ENCODE data around the gene MRC2.
A peak's percentile ranks its signal among the peaks of the same experiment; 100 is the strongest.

The MRC2 gene

DNA sequence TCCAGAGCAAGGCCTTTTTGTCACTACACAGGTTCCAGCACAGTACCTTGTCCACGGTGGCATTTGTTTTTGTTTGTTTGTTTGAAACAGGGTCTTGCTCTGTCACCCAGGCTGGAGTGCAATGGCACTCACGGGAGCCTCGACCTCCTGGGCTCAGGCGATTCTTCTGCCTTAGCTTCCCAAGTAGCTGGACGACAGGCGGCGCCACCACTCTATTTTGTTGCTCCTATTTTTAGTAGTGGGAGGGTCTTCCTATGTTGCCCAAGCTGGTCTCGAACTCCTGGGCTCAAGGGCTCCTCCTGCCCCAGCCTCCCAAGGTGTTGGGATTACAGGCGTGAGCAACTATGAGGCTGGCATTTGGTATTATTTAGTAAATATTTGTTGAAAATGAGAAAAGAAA is 10.3 kb downstream of the MRC2 start:
- DNase-seq (ENCODE audit: low spot score) = no peak

DNA sequence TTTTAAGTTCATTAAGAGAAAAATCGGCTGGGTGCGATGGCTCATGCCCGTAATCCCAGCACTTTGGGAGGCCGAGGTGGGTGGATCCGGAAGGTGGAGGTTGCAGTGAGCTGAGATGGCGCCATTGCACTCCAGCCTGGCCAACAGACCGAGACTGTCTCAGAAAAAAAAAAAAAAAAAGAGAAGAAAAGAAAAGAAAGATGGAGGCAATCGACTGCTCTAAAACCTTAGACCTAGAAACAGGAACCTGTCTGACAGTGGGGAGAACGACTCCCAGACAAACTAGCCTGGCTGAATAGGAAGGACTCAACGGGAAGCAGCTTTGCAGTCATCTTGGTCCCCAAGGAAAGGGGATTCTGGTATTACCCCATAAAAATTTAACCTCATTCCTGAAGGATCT is 13.7 kb downstream of the MRC2 start:
- no peak for DNase-seq (ENCODE audit: low spot score)

DNA sequence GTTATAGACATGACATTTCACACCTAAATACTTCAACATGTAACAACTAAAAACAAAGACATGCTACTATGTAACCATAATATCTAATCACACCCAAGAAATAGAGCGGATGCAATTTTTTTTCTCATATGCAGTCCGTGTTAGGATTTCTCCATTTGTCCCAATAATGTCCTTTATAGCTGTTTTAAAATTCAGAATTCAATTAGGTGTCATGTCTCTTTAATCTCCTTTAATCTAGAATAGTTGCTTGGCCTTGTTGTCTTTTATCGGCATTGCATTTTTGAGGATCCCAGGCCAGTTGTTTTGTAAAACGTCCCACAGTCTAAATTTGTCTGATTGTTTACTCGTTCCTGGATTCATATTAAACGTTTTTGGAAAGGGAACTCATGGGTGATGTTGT is 14.5 kb downstream of the MRC2 start:
- no peak for DNase-seq (ENCODE audit: low spot score)

DNA sequence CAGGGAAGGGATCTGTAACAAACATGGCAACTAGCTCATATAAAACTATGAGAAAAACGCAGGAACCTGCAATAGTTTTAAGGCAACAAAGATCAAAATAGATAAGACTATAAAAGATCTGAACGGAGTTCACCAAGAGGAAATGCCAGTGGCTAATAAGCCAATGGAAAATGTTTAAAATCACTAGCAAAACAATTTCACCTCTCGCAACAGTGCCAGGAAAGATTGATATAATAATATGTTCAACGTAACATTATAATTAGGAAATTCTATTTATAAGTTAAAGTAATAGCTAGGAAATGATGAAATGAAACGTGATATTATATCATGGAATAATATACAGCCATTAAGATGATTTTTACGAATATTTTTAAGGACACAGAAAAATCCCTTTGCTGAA is 16.0 kb downstream of the MRC2 start:
- no peak for DNase-seq (ENCODE audit: low spot score)

DNA sequence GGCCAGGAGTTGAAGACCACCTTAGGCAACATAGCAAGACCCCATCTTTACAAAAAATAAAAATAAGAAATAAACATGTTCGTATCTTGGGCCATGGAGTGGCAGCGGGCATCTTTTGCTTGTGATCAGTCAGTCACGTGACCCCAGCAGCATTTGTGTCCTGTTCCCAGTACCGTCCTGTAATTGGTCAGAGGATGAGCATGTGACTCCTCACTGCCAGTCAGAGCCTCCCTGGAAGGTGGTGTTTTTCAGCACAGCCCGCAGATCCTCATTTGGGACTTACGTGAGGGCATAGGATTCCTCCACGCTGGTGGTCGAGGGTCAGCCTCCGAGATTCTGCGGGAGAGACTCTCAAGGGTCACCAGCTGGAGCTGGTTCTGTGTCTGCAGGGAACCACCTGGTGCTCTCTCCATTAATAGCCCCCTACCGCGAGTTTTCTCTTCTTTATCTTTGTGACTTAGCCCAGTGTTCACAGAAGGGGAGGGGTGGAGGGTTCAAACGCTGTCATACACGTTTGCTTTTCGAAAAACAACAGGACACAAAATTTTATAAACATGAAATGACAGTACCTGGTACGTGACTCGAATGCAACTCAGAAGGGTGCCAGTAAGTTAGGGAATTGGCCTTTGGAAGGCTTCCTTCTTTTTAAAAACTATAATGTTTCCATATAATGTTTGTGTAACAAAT is 17.2 kb downstream of the MRC2 start:
- no peak for DNase-seq (ENCODE audit: low spot score)

DNA sequence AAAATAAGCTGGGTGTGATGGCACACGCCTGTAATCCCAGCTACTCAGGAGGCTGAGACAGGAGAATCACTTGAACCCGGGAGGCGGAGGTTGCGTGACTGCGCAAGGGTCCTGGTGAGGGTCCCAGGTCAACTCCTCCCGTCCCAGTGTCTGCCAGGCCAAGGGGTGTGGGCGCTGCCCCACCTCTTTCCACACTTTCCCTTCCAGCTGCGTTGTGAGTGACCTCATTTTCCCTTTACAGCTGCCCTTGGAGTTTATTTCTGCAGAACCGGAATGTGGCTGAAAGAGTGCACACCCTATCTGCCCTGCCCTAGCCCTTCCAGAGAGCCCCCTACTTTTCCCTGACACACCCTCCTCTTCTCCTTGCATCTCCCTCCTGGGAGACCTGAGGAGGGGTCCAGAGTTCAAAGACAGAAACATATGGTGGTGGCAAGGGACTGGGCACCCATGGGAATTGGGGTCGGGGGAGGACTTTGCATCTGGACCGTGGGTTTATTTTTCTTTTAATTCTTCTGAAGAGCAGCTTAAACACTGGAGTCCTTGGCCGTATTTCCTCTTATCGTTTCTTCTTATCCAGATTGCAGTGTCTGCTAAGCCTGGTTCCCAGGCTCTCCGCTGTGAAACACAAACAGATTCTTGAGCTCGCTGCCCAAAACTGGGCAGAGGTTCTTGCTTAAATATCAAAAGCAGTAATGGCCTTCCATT is 20.9 kb downstream of the MRC2 start:
- no peak for DNase-seq (ENCODE audit: low spot score)

DNA sequence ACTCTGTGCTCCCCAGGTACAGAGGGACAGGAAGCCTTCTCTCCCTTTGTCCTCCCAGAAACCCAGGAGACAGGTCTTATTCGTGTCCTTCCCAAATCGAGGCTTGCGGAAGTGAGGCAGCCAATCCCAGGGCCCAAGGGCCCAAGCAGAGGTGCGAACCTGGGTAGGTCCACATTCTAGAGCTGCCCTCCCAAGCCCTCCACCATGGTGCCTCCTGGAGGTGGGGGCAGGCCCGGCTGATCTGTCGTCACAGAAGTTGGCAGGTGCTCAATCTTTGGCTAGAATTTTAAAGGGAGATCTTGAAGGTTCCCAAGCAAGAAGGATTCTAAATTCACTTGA is 21.5 kb downstream of the MRC2 start:
- no peak for DNase-seq (ENCODE audit: low spot score)

DNA sequence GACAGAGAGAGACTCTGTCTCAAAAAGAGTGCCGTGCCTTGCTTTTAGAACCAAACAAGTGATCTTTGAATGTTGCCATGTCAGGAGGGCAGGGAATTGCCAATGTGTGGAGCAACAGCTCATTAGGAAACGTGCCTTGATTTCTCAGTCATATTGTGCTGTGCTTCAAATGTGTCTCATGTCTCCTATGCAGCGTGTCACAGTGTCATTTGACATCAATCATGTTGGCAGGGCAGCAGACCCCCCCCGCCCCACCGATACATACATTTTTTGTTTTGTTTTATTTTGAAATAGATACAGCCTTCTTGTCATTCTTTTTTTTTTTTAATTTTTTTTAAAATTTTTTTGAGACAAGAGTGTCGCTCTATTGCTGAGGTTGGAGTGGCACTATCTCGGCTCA is 22.1 kb downstream of the MRC2 start:
- no peak for DNase-seq (ENCODE audit: low spot score)

DNA sequence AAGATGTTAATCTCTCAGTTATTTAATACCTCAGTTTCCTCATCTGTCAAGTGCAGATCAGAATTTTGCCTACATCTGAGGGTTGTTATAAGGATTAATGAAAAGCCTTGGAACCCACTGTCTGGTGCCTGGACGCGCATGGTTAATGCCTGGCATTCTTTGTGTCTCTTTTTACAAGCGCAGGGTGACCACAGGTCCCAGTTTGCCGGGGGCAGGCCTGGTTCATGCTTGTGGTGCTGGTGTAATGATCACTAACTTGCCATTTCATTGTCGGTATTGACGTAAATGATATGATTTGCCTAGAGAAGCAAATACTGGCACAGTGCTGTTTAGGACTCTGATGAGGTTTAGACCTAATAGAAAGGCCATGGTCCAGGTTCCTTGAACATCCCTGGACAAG is 23.1 kb downstream of the MRC2 start:
- no peak for DNase-seq (ENCODE audit: low spot score)

DNA sequence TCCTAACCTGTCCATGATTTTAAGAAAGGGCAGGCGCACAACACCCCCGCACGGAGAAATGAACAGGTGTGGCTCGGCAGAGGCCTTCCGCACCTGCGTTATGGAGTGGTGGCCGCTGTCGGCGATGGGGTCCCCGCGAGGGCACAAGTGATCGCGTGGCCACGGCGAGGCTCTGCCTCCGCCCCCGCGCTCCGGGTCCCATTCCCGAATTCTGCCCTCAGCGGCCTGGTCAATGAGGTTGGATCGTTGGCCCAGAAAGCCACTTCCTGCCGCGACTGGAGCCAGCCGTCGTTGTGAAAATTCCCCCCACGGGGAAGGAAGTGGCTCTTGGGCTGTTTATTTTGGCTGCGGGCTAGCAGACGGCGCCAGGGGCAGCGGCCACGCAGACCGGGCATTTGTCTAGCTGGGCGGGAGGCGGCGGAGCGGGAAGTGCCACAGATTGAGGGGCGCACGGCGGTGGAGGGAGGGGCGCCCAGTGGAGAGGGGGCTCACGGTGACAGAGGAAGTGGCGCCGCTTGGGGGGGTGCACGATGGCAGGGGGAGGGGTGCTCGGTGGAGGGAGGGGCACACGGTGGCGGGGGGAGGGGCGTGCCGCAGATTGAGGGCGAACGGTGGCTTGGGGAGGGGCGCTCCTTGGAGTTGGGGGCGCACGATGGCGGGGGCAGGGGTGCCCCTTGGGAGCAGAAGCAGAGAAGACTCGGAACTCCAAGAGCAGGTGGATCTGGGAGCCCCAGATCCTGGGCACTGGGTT is 25.0 kb downstream of the MRC2 start:
- DNase-seq (ENCODE audit: low spot score) = peak; percentile 40

DNA sequence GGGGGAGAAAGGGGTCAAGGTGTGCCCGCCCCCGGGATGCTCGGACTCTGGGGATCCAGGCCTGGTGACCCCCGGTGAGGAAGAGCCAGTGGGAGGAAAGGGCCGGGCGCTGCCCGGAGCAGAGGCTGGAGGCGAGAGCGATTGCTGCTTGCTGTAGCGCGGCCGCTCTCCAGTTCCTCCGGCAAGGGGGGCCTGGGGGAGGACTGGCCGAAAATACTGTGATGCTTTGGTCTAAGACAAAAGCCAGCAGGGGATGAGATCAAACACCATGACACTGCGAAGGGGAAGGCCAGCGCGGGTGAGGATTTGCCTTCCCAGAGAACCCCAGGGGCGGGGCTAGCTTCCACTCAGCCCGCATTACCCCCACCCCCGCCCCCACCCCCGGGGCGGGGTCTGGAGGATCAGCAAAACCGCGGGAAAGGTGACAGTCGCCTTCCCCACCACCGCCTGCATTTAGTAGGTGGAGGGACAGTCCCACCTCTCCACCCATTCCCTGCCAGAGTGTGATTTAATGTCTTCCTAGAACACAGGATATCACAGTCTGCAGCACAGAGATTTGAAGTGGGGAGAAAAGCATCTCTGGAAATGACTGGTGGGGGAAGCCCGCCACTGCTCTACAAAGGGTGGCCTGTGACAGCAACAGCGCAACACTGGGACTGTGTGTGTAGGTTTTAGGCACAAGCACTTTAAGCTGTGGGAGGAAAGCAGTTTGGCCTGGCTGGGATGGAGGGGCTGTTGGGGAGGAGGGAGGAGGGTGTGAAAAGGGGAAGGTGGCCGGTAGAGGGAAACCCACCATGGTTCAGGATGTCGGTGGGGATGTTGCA is 25.7 kb downstream of the MRC2 start:
- peak; percentile 43 for DNase-seq (ENCODE audit: low spot score)

DNA sequence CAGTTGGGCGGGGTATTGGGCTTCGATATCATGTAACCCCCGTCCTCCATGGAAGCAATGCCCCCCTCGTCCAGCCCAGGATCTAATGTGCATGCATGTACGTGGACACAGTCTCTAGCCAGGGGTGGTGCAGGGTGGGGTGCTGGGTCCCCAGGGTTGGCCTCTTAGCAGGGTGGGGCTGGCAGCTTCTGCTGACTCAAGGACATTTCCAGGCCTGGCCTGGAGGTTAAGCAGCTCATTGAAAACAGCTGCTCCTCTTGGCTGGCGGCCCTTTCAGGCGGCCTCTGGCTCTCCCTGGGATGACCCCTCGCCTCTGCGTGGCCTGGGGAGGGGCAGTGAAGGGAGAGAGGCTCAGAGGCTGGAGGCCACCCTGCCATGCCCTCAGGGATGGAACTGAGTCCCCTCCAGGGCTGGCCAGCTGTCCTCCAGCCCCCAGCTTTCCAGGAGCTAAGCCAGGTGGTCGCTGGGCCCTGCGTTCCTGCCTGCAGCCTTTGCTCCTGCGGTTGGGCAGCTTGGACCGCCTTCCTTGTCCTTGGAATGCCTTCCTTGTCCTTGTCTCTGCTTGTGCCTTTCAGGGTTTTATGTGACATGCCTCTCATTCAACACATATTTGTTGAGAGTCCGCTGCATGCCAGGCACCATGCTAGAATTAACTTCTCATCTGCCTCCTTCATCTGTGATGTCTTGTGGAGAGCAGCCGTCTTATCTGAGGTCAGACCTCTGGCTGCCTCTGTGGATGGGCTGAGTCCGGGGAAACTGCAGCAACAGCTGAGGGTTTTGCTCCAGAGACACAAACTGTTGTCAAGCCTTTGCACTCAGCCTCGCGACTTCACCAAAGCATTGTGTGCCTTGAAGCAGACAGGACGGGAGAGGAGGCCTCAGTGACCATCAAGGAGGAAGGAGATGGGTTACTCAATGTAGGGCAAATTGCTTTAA is 26.6 kb downstream of the MRC2 start:
- DNase-seq (ENCODE audit: low spot score) = no peak

DNA sequence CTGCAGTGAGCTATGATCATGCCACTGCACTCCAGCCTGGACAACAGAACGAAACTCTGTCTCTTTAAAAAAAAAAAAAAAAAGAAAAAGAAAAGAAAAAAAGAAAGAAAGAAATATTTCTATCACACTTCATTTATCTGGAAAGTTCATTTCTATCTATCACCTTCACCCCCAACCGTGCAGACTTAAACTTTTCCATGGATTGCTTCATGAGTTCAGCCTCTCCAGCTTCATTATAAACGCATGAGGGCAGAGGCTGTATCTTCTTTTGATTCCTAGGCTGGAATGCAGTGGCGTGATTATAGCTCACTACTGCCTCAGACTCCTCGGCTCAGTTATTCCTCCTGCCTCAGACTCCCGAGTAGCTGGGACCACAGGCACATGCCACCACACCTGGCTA is 28.2 kb downstream of the MRC2 start:
- DNase-seq (ENCODE audit: low spot score) = no peak

DNA sequence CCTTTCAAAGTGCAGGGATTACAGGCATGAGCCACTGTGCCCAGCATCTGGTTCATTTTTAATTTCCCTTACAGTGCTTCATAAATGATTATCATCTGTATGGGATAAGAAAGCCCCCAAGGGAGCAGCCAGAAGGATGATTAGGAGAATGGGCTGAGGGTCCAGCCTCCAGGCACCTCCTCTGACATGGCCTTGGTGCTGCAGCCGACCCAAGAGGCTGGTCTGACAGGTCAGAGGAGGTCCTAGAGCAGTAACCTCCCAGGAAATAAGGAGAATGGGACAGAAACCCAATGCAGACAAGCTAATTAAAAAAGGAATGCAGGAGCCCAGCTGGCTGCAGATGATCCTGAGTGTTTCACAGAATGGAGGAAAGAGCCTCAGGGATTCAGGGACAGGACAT is 29.0 kb downstream of the MRC2 start:
- DNase-seq (ENCODE audit: low spot score) = no peak

DNA sequence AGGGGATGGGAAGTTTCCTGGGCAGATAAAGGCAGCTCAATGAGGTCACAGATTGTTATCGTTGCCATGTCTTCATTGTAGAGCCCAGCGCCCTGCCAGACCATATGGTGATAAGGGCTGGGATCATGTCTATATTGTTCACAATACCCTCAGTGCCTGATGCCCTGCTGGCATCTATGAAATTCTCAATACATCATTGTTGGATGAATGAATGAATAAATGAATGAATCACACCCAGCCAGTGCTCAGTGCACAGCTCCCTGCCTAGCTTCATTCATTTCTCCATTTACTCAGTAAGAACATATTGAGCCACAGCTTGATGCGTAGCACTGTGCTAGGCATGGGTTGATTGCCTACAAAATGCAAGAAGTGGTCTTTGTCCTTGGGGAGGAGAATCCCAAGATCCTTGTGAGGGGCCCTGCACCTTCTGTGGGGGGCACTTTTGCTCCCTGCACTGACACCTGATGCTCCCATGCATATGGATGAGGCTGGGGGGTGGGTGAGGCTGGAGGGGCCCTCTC is 29.7 kb downstream of the MRC2 start:
- no peak for DNase-seq (ENCODE audit: low spot score)

DNA sequence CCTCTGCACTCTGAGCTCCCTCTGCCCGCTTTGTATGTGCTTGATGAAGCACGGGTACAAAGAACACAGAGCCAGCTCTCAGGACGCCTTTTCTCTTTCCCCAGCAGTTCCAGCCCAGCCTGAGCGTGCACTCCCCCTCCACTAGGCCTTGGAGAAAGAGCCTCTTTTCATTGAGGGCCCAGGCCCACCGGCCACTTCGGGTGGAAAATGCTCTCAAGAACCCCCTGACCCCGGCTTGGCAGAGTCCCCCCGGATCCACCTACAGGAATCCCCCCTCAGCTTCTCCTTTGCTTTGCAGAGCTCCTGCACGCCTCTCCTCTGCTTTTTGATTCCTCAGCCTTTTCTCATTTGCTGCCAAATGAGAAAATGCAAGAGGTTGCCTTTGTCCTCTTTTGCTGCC is 30.2 kb downstream of the MRC2 start:
- DNase-seq (ENCODE audit: low spot score) = no peak

DNA sequence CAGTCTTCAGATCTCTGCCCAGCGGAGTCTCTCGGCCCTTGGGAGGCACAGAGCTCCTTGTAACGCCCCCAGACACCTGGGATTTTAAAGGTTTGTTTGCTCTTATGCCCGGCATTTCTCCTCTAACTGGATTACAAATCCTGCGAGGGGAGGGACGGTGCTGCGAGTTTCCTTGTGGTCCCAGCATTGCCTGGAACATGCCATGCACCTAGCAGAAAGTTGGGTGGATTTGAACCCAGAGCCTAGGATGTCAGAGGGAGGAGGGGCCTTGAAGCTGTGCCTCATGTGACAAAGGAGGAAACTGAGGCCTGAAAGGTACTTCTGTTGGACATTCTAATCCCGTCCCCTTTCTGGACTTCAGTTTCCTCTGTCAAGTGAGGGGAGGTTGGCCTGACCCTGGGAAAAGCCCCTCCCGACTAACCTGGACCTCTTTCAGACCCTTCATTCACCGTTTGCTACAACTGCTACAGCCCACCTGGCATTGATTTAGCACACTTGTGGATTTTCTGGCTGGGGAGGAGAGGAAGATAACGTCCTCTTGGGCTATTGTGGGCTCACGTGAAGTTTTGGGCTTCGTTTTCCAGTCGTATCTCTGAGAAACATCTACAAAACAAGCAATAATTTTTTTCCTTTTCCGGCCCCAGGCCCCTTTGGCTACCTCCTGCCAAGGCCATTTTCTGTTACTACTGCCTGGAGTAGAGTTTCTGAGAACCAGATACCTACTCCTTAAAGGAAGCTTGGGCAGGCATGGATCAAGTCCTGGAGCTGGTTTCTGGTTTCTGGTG is 30.9 kb downstream of the MRC2 start:
- no peak for DNase-seq (ENCODE audit: low spot score)

DNA sequence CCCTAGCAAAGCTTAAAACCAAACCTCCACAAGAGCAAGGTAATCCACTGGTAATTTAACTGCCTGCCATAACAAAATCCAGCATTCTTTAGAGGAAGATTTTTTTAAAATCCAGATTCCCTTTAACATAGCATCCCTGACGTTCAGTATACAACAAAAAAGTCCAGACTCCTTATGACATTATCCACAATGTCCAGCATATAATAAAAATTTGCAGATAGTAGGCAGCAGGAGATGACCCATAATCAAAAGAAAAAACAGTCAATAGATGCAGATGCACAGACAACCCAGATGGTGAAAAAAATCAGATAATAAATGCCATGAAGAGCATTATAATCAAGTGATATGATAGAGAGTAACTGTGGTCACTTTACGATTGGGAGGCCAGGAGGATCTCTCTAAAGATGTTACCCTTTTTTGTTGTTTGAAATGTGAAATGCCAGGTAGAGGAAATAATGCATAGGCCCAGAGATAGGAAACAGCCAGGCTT is 33.2 kb downstream of the MRC2 start:
- no peak for DNase-seq (ENCODE audit: low spot score)

DNA sequence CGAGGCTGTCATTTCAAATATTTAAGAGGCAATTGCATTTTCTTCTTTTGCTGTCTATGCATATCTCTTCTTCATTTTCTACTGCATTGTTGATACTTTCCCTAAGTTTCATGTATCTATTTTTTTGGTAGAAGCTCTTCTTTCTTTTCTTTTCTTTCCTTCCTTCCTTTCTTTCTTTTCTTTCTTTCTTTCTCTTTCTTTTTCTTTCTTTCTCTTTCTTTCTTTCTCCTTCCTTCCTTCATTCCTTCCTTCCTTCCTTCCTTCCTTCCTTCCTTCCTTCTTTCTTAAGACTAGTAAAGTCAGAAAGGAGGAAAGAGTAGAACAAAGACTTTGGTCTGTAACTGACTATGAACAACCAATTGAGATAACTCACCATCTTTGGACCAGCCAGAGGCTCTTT is 33.9 kb downstream of the MRC2 start:
- no peak for DNase-seq (ENCODE audit: low spot score)

DNA sequence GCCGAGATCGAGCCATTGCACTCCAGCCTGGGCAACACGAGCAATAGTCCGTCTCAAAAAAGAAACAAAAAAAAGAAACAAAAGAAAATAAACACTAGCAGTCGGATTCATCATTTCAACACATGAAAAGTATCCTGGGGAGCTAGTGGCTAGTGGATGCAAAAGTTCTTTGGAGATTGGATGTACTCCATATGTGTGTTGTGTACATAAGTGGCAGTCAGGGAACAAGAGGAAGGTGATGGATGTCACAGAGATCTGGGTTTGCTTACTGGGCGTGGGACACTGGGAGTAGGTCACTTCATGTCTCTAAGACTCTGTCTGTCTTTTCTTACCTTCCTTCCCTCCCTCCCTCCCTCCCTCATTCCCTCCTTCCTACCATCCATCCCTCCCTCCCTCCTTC is 35.4 kb downstream of the MRC2 start:
- no peak for DNase-seq (ENCODE audit: low spot score)
